ENCODE measurements around the gene SMIM5. TPM values are rescaled to one million over a fixed set of nuclear protein-coding genes. Genes with fewer than 3 reads are reported as not detected.

SMIM5 gene
- total and polyA plus RNA-seq, 2 of the 13 experiments (the other 11 are each of a cell fraction or from before 2014, with no cell fraction given), result not detected

- TF ChIP-seq ZNF609 (CRISPR knock-in tag; IDR thresholded peaks at IDR 0.05; ENCODE audit: borderline replicate concordance) (no peak), NFE2 (CRISPR knock-in tag; IDR thresholded peaks at IDR 0.05) (no peak), ZNF564 (CRISPR knock-in tag; IDR thresholded peaks at IDR 0.05) (no peak), ETS1 (CRISPR knock-in tag; IDR thresholded peaks at IDR 0.05) (no peak), CEBPB (IDR thresholded peaks at IDR 0.05; ENCODE audit: borderline replicate concordance, low read depth, low read length) (no peak), KLF9 (CRISPR knock-in tag; IDR thresholded peaks at IDR 0.05; ENCODE audit: low read depth) (no peak), ZNF619 (CRISPR knock-in tag; IDR thresholded peaks at IDR 0.05) (no peak), ARID2 (CRISPR knock-in tag; IDR thresholded peaks at IDR 0.05; ENCODE audit: borderline replicate concordance) (no peak), FOXP1 (IDR thresholded peaks at IDR 0.05) (no peak), FOXP1 (CRISPR knock-in tag; IDR thresholded peaks at IDR 0.05) (no peak), FOXA1 (IDR thresholded peaks at IDR 0.05) (no peak), FOXA1 (CRISPR knock-in tag; IDR thresholded peaks at IDR 0.05) (peak; percentile 47), JDP2 (CRISPR knock-in tag; IDR thresholded peaks at IDR 0.05; ENCODE audit: borderline replicate concordance) (no peak), ZEB1 (IDR thresholded peaks at IDR 0.05; ENCODE audit: insufficient replicate concordance, low read depth) (no peak), MLXIP (CRISPR knock-in tag; IDR thresholded peaks at IDR 0.05; ENCODE audit: borderline replicate concordance) (no peak), SMC3 (IDR thresholded peaks at IDR 0.05; ENCODE audit: low read length) (peak; percentile 12; the same call in 1 of the 2 replicates)
- TF ChIP-seq, protein P1, sequence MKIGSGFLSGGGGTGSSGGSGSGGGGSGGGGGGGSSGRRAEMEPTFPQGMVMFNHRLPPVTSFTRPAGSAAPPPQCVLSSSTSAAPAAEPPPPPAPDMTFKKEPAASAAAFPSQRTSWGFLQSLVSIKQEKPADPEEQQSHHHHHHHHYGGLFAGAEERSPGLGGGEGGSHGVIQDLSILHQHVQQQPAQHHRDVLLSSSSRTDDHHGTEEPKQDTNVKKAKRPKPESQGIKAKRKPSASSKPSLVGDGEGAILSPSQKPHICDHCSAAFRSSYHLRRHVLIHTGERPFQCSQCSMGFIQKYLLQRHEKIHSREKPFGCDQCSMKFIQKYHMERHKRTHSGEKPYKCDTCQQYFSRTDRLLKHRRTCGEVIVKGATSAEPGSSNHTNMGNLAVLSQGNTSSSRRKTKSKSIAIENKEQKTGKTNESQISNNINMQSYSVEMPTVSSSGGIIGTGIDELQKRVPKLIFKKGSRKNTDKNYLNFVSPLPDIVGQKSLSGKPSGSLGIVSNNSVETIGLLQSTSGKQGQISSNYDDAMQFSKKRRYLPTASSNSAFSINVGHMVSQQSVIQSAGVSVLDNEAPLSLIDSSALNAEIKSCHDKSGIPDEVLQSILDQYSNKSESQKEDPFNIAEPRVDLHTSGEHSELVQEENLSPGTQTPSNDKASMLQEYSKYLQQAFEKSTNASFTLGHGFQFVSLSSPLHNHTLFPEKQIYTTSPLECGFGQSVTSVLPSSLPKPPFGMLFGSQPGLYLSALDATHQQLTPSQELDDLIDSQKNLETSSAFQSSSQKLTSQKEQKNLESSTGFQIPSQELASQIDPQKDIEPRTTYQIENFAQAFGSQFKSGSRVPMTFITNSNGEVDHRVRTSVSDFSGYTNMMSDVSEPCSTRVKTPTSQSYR (CRISPR knock-in tag; IDR thresholded peaks at IDR 0.05; ENCODE audit: borderline replicate concordance), result no peak
- TF ChIP-seq, protein P2, sequence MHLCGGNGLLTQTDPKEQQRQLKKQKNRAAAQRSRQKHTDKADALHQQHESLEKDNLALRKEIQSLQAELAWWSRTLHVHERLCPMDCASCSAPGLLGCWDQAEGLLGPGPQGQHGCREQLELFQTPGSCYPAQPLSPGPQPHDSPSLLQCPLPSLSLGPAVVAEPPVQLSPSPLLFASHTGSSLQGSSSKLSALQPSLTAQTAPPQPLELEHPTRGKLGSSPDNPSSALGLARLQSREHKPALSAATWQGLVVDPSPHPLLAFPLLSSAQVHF (CRISPR knock-in tag; IDR thresholded peaks at IDR 0.05), result no peak
These were observed 46.5 kb downstream of the SMIM5 start (continued) for GRCh38 chr17:75679706-75680211.

Measured in HepG2 (cell line).